ENCODE measurements around the gene WDFY3.

The WDFY3 gene

DNA sequence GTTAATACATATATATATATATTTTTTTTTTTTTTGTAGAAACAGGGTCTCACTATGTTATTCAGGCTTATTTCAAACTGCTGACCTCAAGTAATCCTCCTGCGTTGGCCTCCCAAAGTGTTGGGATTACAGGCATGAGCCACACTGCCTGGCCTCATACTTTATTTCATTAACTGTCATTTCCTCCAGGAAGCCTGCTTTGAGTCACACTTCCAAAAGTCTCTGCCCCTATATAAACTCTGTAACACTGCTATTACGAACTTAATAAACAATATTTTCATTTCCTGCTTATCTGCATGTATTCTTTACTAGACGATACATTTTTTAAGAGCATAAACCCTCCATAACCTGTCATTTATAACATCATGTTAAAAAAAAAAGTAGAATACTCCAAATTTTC, 167.2 kb downstream of the WDFY3 start:
- no peak for DNase-seq (ENCODE audit: low read depth, low spot score)

DNA sequence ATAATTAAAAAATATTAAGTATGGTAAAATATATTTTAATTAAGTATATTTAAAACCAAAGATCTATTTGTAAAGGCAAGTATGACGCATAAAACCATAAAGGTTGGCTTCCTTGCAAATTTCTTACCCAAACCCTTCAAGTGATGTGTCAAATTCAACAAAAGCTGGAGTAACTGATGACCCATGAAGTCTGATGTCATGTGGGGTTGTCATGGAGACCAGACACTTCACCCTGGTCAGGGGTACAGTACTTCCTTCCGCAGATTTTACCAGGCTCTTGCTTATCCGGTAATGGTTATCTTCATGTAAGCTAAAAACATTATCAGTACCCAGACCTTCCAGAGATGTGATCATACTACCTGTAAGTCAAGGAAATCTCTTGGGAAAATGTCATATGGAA, 170.1 kb downstream of the WDFY3 start:
- no peak for DNase-seq (ENCODE audit: low read depth, low spot score)

DNA sequence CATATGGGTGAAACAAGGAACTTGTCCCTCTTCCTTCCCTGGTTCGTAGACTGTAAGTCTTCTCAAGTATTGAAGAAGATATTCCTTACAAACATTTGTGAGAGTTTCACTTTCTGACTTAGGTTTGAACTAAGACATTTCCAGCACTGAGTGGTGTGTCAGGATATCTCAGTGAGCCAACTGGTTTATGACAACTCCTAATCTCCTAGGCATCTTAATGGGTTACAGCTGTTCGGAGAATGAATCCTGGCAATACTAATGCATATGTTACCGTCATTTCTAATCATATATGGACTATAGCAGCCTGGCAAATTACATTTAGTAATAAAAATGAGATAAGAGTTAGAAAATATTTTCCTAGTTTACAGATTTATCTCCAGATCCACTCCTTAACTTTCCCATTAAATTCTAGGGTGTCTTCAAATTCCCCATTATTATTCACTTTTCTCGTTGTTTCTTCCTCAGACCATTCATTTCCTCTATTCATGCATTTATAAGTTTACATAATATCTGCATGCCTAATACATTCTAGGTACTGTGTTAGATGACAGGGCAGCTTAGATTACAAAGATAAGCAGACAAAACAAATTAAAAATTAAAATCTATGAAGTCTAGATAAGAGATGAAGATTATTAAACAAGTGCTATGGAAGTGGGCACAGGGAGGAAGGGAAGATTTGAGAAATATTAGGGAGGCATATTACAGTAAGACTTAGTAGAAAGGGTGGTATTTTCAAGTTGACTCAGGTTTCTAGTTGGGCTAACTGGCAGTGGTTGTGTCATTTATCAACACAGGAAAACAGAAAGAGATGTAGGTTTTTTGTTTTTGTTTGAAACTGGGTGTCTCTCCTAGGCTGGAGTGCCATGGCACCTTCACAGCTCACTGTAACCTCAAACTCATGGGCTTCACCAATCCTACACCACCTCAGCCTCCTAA, 173.9 kb downstream of the WDFY3 start:
- no peak for DNase-seq (ENCODE audit: low read depth, low spot score)

- DNase-seq (ENCODE audit: low read depth, low spot score) = no peak
Observed at GRCh38 chr4:84790769-84791565, 175.5 kb downstream of the WDFY3 start.

- DNase-seq (ENCODE audit: low read depth, low spot score) = no peak
Observed at GRCh38 chr4:84786478-84786877, 180.0 kb downstream of the WDFY3 start.

- no peak for DNase-seq (ENCODE audit: low read depth, low spot score)
Observed at GRCh38 chr4:84782517-84782916, 184.0 kb downstream of the WDFY3 start.

- DNase-seq (ENCODE audit: low read depth, low spot score) = no peak
Observed at GRCh38 chr4:84780719-84781118, 185.8 kb downstream of the WDFY3 start.

- DNase-seq (ENCODE audit: low read depth, low spot score) = no peak
Observed at GRCh38 chr4:84778041-84778440, 188.4 kb downstream of the WDFY3 start.

- no peak for DNase-seq (ENCODE audit: low read depth, low spot score)
Observed at GRCh38 chr4:84767168-84767567, 199.3 kb downstream of the WDFY3 start.

- DNase-seq (ENCODE audit: low read depth, low spot score) = no peak
Observed at GRCh38 chr4:84753321-84753972, 213.0 kb downstream of the WDFY3 start.

GRCh38 chr4:84751707-84752106, 214.8 kb downstream of the WDFY3 start:
- DNase-seq (ENCODE audit: low read depth, low spot score) = no peak

DNA sequence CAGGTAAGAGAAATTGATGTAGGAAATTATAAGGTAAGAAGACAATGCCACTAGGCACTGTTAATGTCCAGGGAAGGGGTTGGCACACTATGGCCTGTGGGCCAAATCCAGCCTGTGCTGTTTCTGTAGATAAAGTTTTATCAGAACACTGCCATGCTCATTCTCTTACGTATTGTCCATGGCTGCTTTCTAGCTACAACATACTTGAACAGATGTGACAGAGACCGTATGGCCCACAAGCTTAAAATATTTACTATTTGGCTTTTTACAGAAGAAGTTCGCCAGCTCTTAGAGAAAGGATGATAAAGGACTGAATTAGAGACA, 215.6 kb downstream of the WDFY3 start:
- DNase-seq (ENCODE audit: low read depth, low spot score) = no peak

- peak; percentile 28 for DNase-seq (ENCODE audit: low read depth, low spot score)
Observed at GRCh38 chr4:84750260-84750959, 216.1 kb downstream of the WDFY3 start.

DNA sequence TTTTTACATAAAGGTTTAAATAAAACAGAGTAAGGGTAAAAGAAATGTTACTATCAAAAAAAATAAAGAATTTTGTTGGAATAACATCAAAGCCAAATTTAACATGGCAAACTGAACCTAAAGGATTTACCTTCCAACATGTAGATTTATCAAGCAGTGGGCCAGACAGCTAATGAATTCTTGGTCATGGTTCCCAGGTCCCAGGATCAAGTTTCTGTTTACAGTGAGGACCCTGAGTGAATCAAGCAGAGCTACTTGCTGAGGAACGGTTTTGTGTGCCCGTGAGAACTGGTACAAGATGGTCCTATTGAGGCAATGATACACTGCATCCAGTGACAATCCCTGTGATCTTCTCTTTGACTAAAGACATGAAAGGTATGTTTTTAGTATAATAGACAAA, 226.4 kb downstream of the WDFY3 start:
- DNase-seq (ENCODE audit: low read depth, low spot score) = no peak

DNA sequence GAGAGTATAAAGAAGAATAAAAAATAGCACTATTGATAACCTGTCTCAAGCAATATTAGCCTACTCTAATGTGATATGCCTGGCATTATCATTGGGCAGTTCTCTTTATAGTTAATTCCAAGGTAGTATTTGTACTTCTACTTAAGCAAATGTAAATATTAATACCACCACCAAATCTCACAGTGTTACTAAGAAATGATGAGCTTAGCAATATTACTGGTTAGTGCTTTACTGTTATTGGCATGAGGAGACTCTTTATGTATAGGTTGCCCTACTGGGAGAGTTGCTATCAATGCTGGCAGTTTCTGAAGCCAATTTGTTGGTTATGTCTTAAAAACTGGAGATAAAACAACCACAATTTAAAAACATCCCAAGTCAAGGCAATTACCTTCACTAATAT, 227.9 kb downstream of the WDFY3 start:
- DNase-seq (ENCODE audit: low read depth, low spot score) = no peak

DNA sequence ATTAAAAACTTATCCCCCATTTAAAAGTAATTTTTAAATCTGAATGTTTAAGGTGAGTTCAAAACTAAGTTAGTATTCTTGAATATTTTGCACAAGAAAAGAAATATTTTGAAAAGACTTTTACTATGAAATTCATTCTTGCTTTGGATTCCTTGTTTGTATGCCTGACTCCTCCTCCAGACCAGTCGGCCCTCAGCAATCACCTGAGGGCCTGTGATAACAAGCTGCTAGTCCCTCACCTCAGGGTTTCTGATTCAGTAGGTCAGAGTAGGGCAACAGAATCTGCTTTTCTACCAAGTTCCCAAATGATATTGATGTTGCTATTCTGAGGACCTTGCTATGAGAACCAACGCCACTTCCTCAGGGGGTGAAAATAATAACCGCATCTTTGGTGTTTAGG, 228.8 kb downstream of the WDFY3 start:
- DNase-seq (ENCODE audit: low read depth, low spot score) = no peak

GRCh38 chr4:84734037-84734436, 232.5 kb downstream of the WDFY3 start:
- DNase-seq (ENCODE audit: low read depth, low spot score) = no peak

DNA sequence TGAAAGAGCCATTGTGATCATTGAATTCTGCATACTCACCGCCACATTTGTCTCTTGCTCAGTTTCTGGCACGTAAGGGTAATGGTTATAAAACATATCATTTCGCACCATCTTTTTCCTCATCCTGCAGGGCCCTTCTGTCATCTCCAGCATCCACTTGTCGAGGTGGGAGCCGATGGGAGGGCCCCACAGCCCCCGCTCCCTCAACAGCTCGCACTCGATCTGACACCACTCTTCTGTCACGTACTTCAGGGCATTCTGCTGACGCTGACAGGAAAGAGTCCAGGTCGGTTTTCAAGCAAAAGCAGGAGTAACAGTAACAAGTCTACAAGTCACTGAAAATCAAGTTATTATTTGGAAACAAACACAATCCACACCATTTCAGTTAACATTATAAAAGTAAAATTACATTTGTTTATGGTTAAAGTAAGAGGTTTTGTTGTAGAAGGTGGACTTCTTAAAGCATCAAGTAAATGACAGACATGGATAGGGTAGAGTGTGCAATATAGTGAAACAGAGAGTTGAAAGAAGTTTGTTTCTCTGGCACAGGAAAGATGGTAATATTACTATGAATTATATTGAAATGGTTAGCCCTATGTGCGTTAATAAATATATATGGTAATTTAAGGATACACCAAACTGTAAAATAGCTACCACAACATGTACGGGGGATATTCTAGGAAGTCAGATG, 233.0 kb downstream of the WDFY3 start:
- no peak for DNase-seq (ENCODE audit: low read depth, low spot score)

GRCh38 chr4:84730375-84730774, 236.1 kb downstream of the WDFY3 start:
- no peak for DNase-seq (ENCODE audit: low read depth, low spot score)

DNA sequence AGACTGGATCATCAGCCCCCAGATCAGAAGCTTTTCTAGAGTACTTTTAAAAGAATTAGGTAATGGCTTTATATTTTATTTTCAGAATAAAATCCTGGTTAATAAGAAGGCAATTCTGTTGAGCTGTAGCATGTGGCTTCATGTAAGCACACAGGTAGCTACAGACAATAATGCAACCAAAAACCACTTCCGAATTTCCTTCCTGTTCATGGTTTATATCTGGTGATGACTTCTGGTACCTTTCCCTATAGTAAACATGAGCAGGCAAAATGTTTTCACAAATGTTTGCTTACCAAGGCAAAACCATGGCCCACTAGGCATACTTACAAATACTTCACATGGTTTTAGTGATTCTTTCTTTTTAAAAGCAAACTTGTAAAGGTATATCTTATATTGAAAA, 239.0 kb downstream of the WDFY3 start:
- DNase-seq (ENCODE audit: low read depth, low spot score) = no peak

- DNase-seq (ENCODE audit: low read depth, low spot score) = no peak
Observed at GRCh38 chr4:84726356-84726755, 240.1 kb downstream of the WDFY3 start.

All from smooth muscle cell of the brain vasculature (primary cell).